ENCODE data around the gene MRAS. TPM values are rescaled to one million over a fixed set of nuclear protein-coding genes. Genes with fewer than 3 reads are reported as not detected.
A peak's percentile ranks its signal among the peaks of the same experiment; 100 is the strongest.
"Not testable (repeated sequence)": the region's sequence is repeated elsewhere in the genome, so short reads cannot be mapped to it uniquely, and the experiment has no call there.

MRAS gene
- total and polyA plus RNA-seq, 8 donors, result 2.3 to 12.6 (median 4.7) TPM

DNA sequence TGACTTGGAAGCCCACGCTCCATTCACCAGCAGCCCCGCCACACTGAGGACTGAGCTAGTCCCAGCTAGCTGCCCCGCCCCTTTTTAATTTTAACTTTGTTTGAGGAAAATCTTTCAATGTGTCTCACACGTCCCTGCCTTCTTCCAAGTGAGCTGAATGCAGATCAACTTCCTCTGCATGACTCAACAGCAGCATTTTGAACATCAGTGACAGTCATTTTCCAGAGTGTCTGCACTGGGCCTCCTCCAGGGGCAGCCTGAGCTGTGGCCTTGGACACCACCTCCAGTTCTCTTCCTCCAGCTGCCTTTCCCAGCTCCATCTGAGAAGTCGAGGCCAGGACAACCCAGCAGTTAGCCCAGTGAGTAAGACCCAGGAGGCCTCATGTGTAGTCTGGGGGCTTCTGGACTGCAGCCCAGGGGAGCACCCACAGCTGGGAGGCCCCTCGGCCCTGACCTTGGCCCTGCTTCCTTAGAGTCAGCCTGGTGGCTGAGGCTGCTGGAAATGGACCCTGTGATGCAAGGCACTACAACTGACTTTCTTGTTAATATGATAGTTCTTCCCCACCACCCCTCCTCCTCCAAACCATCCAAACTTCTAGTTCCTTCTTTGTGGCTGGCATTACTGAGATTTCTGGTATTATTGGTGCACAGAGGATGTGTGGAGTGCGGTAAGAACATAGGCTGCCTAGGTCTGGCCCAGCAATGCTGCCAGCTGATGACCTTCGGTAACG is 64.6 kb downstream of the MRAS start:
- DNase-seq (no peak), ATAC-seq (peak in 2 of 4 donors; percentile 18 to 29), FAIRE-seq (no peak)
- Histone ChIP-seq H3K4me1 (no peaks in the 10 kb centered on the region), H3K27ac (no peak overlapping the region), H3K4me3 (no peak overlapping the region), H3K36me3 (no peaks in the 10 kb centered on the region), H3K27me3 (peaks cover 0 to 3% (median 0%) of the 10 kb centered on the region in 4 donors), H3K9me3 (no peaks in the 10 kb centered on the region)
- WGBS, 2 donors, result 49 to 54% methylated on average over 9 of the region's 9 CpGs
- TF ChIP-seq, protein P1, sequence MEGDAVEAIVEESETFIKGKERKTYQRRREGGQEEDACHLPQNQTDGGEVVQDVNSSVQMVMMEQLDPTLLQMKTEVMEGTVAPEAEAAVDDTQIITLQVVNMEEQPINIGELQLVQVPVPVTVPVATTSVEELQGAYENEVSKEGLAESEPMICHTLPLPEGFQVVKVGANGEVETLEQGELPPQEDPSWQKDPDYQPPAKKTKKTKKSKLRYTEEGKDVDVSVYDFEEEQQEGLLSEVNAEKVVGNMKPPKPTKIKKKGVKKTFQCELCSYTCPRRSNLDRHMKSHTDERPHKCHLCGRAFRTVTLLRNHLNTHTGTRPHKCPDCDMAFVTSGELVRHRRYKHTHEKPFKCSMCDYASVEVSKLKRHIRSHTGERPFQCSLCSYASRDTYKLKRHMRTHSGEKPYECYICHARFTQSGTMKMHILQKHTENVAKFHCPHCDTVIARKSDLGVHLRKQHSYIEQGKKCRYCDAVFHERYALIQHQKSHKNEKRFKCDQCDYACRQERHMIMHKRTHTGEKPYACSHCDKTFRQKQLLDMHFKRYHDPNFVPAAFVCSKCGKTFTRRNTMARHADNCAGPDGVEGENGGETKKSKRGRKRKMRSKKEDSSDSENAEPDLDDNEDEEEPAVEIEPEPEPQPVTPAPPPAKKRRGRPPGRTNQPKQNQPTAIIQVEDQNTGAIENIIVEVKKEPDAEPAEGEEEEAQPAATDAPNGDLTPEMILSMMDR (IDR thresholded peaks at IDR 0.05), result no peak
- intact Hi-C loops (cut with DNase I), result loop anchor here in 1 of 3 donors (10.0 kb wide), 1 partner anchor 512 kb away; no protein-coding TSS in a partner anchor

GRCh38 chr3:138416236-138416635 is 67.9 kb downstream of the MRAS start:
- H3K9me3 ChIP-seq, ATAC-seq, H3K27me3 ChIP-seq, DNase-seq, H3K36me3 ChIP-seq, FAIRE-seq, H3K4me3 ChIP-seq, H3K27ac ChIP-seq, H3K4me1 ChIP-seq: not testable (repeated sequence)
- 79 to 88% methylated on average over 4 of the region's 4 CpGs for WGBS, 2 donors
- intact Hi-C loops (cut with DNase I), result loop anchor here in 2 of 3 donors (5.0 to 10.0 kb wide), 2 partner anchors 506 to 509 kb away; no protein-coding TSS in a partner anchor

- H3K9me3 ChIP-seq, result no peaks in the 10 kb centered on the region
- WGBS, 2 donors, result 14 to 15% methylated on average over 7 of the region's 7 CpGs
- H3K36me3 ChIP-seq, result no peaks in the 10 kb centered on the region
- H3K4me3 ChIP-seq, result no peak overlapping the region
- intact Hi-C loops (cut with DNase I), result loop anchor here in 2 of 3 donors (5.0 to 10.0 kb wide), 2 partner anchors 505 to 507 kb away; no protein-coding TSS in a partner anchor
- ATAC-seq, result peak; percentile 96 to 99 (median 98)
- TF ChIP-seq, protein P1 (IDR thresholded peaks at IDR 0.05), result peak; percentile 86 to 97 (median 94)
- H3K4me1 ChIP-seq, result no peaks in the 10 kb centered on the region
- H3K27me3 ChIP-seq, result peaks cover 0 to 3% (median 0%) of the 10 kb centered on the region in 4 donors
- DNase-seq, result peak; percentile 71 to 87 (median 82)
- no peak overlapping the region for H3K27ac ChIP-seq
- no peak for FAIRE-seq
Measured at GRCh38 chr3:138417559-138417982, 69.2 kb downstream of the MRAS start.

GRCh38 chr3:138418601-138419206 is 70.3 kb downstream of the MRAS start:
- intact Hi-C loops (cut with DNase I), result loop anchor here in 2 of 3 donors (5.0 to 10.0 kb wide), 2 partner anchors 504 to 506 kb away; no protein-coding TSS in a partner anchor
- H3K27me3 ChIP-seq, result peaks cover 0 to 3% (median 0%) of the 10 kb centered on the region in 4 donors
- 57 to 66% methylated on average over 5 of the region's 5 CpGs for WGBS, 2 donors
- DNase-seq (no peak), ATAC-seq (no peak), FAIRE-seq (no peak)
- no peak overlapping the region for H3K4me3 ChIP-seq
- TF ChIP-seq, protein P1 (IDR thresholded peaks at IDR 0.05), result no peak
- H3K9me3 ChIP-seq, result no peaks in the 10 kb centered on the region
- no peak overlapping the region for H3K27ac ChIP-seq
- no peaks in the 10 kb centered on the region for H3K4me1 ChIP-seq
- no peaks in the 10 kb centered on the region for H3K36me3 ChIP-seq

DNA sequence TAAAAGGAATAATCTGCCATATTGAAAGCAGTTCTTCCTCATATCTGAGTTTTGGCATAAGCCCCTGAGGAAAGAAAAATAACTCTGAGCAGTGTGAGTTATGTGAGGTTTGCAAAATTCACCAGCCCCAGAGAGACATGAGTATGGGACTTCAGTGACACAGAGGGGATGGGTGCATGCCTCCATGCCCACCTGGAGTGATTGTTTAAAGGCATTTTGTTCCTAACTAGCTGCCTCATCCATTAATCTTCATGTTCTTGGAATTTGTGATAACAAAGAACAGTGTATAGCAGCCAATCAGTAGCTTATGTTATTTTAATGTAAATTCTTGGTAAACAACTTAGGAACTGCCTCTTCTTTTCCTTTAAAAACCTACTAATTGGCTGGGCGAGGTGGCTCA is 74.9 kb downstream of the MRAS start:
- Histone ChIP-seq H3K36me3 (no peaks in the 10 kb centered on the region), H3K4me1 (no peaks in the 10 kb centered on the region), H3K27me3 (no peaks in the 10 kb centered on the region), H3K27ac (no peak overlapping the region), H3K4me3 (no peak overlapping the region), H3K9me3 (no peaks in the 10 kb centered on the region)
- WGBS, 2 donors, result 72 to 84% methylated on average over 1 of the region's 1 CpG
- TF ChIP-seq, protein P1 (IDR thresholded peaks at IDR 0.05), result no peak
- no peak for FAIRE-seq
- ATAC-seq, result no peak
- no peak for DNase-seq
- intact Hi-C loops (cut with DNase I), result no loop called here
